HepG2 (cell line): ENCODE measurements around the gene PLEKHG5. TPM values are rescaled to one million over a fixed set of nuclear protein-coding genes. Genes with fewer than 3 reads are reported as not detected.

Experiments
- ATAC-seq: fragments of 200-7000 bp; cut with Tn5 transposase; 3 replicates; pipeline ENCODE4 v1.9.1; 2020; ENCODE audit warnings: mild to moderate bottlenecking, moderate library complexity
- BruUV-seq: library from RNA; stranded (reverse); fragments of 400-500 nt; replicated peaks from 2 replicates; lab custom pipeline; 2021; lab: Mats Ljungman, UMichigan
- CTCF ChIA-PET: fragments of 300-600 bp; formaldehyde crosslinking; extraction: SDS; loops from one replicate; lab custom pipeline; 2021; ENCODE audit warnings: low total read pairs, inconsistent platforms, low intra/inter-chr PET ratio; lab: Yijun Ruan, JAX
- POLR2A ChIA-PET: fragments of 350-600 bp; sonication (Branson Sonifier 250); formaldehyde crosslinking; loops from one replicate; lab custom pipeline; 2020; ENCODE audit warnings: antibody characterized with exemption, inconsistent platforms; lab: Yijun Ruan, JAX
- DNase-seq: peaks from one replicate; pipeline ENCODE4 v3.0.0-alpha.2; 2015; ENCODE audit warnings: low spot score
- FAIRE-seq: peaks from 3 replicates; lab custom pipeline; 2011; peaks lifted over from hg19 to GRCh38; lab: Jason Lieb, UNC
- H2AFZ ChIP-seq: one replicate; pipeline ENCODE4 v1.6.1; 2011; ENCODE audit warnings: low read length, inconsistent platforms
- H3K27ac ChIP-seq: fragments of 300-600 bp; 3 replicates; pipeline ENCODE4 v1.8.0; 2011; ENCODE audit warnings: mixed run types, mild to moderate bottlenecking, mixed read lengths, low read length, inconsistent platforms; ENCODE audit not compliant: insufficient read depth; ENCODE audit errors: extremely low read length
- H3K27me3 ChIP-seq, 2 experiments: fragments of 200-600 bp in 1 of 2; 2 replicates in 1 of 2; 3 replicates in 1 of 2; pipeline versions ENCODE4 v1.6.0 to v1.8.0; 2011; ENCODE audit warnings: low read length in 2 of 2, mild to moderate bottlenecking in 2 of 2, moderate library complexity in 2 of 2, inconsistent platforms in 1 of 2; ENCODE audit not compliant: insufficient read depth in 2 of 2, control insufficient read depth in 1 of 2
- H3K36me3 ChIP-seq, 2 experiments: fragments of 200-600 bp in 1 of 2; replicated peaks in 1 of 2; 2 replicates in 1 of 2; 3 replicates in 1 of 2; pipeline versions ENCODE4 v1.5.1 to v1.8.0; 2011; ENCODE audit warnings: low read length in 2 of 2, inconsistent platforms in 1 of 2; ENCODE audit not compliant: insufficient read depth in 2 of 2, control insufficient read depth in 1 of 2
- H3K4me1 ChIP-seq: 2 replicates; pipeline ENCODE4 v1.5.1; 2012; ENCODE audit warnings: low read length, inconsistent platforms; ENCODE audit not compliant: insufficient read depth
- H3K4me2 ChIP-seq: 2 replicates; pipeline ENCODE4 v1.6.0; 2011; ENCODE audit warnings: low read depth, low read length, inconsistent platforms
- H3K4me3 ChIP-seq, 3 experiments: fragments of 200-600 bp in 1 of 3; sonication (generic), shearing (Covaris generic) in 1 of 3; replicated peaks in 1 of 3; 2 replicates each; pipeline ENCODE4 v1.5.1; 2011 to 2016; ENCODE audit warnings: low read length in 3 of 3, inconsistent platforms in 2 of 3, low read depth in 2 of 3, mild to moderate bottlenecking in 2 of 3, control low read depth in 1 of 3, mixed read lengths in 1 of 3; ENCODE audit not compliant: insufficient read depth in 1 of 3
- H3K79me2 ChIP-seq: one replicate; pipeline ENCODE4 v1.6.1; 2011; ENCODE audit warnings: low read length, inconsistent platforms; ENCODE audit not compliant: insufficient read depth
- H3K9ac ChIP-seq: 2 replicates; pipeline ENCODE4 v1.6.0; 2011; ENCODE audit warnings: mild to moderate bottlenecking, low read depth, low read length, inconsistent platforms; ENCODE audit not compliant: insufficient read depth
- H3K9me3 ChIP-seq: 2 replicates; pipeline ENCODE4 v1.5.1; 2012; ENCODE audit warnings: mild to moderate bottlenecking, low read length
- H4K20me1 ChIP-seq: 2 replicates; pipeline ENCODE4 v1.6.0; 2011; ENCODE audit warnings: inconsistent platforms, mild to moderate bottlenecking, low read length, moderate library complexity; ENCODE audit not compliant: insufficient read depth
- CBFB ChIP-seq: sonication (generic); formaldehyde crosslinking; IDR thresholded peaks from 2 replicates; pipeline ENCODE4 v1.4.0; 2020; ENCODE audit warnings: missing genetic modification reagents
- ELF1 ChIP-seq: sonication (generic); formaldehyde crosslinking; IDR thresholded peaks from 2 replicates; pipeline ENCODE4 v1.4.0; 2020; ENCODE audit warnings: missing genetic modification reagents
- GABPB1 ChIP-seq: IDR thresholded peaks from 2 replicates; pipeline ENCODE4 v1.6.1; 2016; ENCODE audit warnings: mild to moderate bottlenecking, missing genetic modification reagents, moderate library complexity, missing compliant biosample characterization
- KDM2A ChIP-seq: sonication (generic); formaldehyde crosslinking; IDR thresholded peaks from 2 replicates; pipeline ENCODE4 v1.4.0; 2020; ENCODE audit warnings: low read depth, missing genetic modification reagents, borderline replicate concordance
- KLF16 ChIP-seq, 2 experiments: sonication (generic) in 1 of 2; formaldehyde crosslinking in 1 of 2; IDR thresholded peaks; 2 replicates each; pipeline versions ENCODE4 v1.6.1 to v1.8.0; 2016 to 2023; ENCODE audit warnings: missing genetic modification reagents in 2 of 2, missing compliant biosample characterization in 1 of 2
- MIER2 ChIP-seq: IDR thresholded peaks from 2 replicates; pipeline ENCODE4 v1.6.1; 2016; ENCODE audit warnings: missing biosample characterization, missing genetic modification reagents
- MYC ChIP-seq: sonication (generic); formaldehyde crosslinking; IDR thresholded peaks from 2 replicates; pipeline ENCODE4 v1.9.0; 2021; ENCODE audit warnings: missing genetic modification reagents, borderline replicate concordance
- PHF20 ChIP-seq: sonication (generic); formaldehyde crosslinking; IDR thresholded peaks from 2 replicates; pipeline ENCODE4 v1.5.0; 2020; ENCODE audit warnings: mild to moderate bottlenecking, missing genetic modification reagents
- RAD21 ChIP-seq: fragments of 450-650 bp; formaldehyde crosslinking; IDR thresholded peaks from 2 replicates; pipeline ENCODE4 v1.5.0; 2020; ENCODE audit warnings: mild to moderate bottlenecking
- SP4 ChIP-seq: sonication (generic); formaldehyde crosslinking; IDR thresholded peaks from 2 replicates; pipeline ENCODE4 v1.8.1; 2023; ENCODE audit warnings: mild to moderate bottlenecking, missing genetic modification reagents
- YEATS4 ChIP-seq: sonication (generic); formaldehyde crosslinking; IDR thresholded peaks from 2 replicates; pipeline ENCODE4 v1.4.0; 2020; ENCODE audit warnings: missing genetic modification reagents, borderline replicate concordance
- ZNF235 ChIP-seq: sonication (generic); formaldehyde crosslinking; IDR thresholded peaks from 2 replicates; pipeline ENCODE4 v1.8.1; 2023; ENCODE audit warnings: mild to moderate bottlenecking, missing genetic modification reagents, borderline replicate concordance
- ZNF563 ChIP-seq: sonication (generic); formaldehyde crosslinking; IDR thresholded peaks from 2 replicates; pipeline ENCODE4 v1.8.0; 2022; ENCODE audit warnings: mild to moderate bottlenecking, moderate library complexity, missing genetic modification reagents
- ZNF652 ChIP-seq: IDR thresholded peaks from 2 replicates; pipeline ENCODE4 v1.6.1; 2016; ENCODE audit warnings: low read depth, borderline replicate concordance
- ZNF782 ChIP-seq: sonication (generic); formaldehyde crosslinking; IDR thresholded peaks from 2 replicates; pipeline ENCODE4 v1.4.0; 2020; ENCODE audit warnings: missing genetic modification reagents, mild to moderate bottlenecking, borderline replicate concordance
- WGBS: methylation state at CpG from one replicate; pipeline ENCODE4 v1.1.6; 2017; ENCODE audit warnings: low lambda C conversion rate; 5-methylcytosine and 5-hydroxymethylcytosine counted together
- in situ Hi-C: cut with HindIII; loops from 2 replicates; pipeline ENCODE4 v1.10.0; 2017; ENCODE audit warnings: low pct_unique_long_range_greater_than_20kb; ENCODE audit not compliant: extremely low pct_ligation_motif_present
- intact Hi-C: fragments of 100-400 bp; cut with micrococcal nuclease; formaldehyde crosslinking; loops from one replicate; pipeline ENCODE4 v1.10.0; 2022; ENCODE audit not compliant: unreplicated experiment
- polyA plus RNA-seq, 8 experiments: library from polyadenylated mRNA; depleted of rRNA in 3 of 8; stranded (reverse) in 7 of 8; unstranded in 1 of 8; fragments of >200 nt; fragmentation: Illumina TruSeq in 4 of 8; extraction: Trizol in 4 of 8; gene quantifications; 2 replicates each; pipeline versions ENCODE4 v1.2.1 to v1.2.3, GENCODE V29; 2011 to 2016; ENCODE audit warnings: low read depth in 4 of 8, missing spikeins in 1 of 8, mixed read lengths in 1 of 8; ENCODE audit not compliant: insufficient read depth in 1 of 8
- total RNA-seq, 5 experiments: library from RNA; depleted of rRNA; stranded (reverse); fragments of >200 nt; fragmentation: Illumina TruSeq; extraction: Trizol; gene quantifications; 2 replicates each; pipeline ENCODE4 v1.2.3, GENCODE V29; 2016; ENCODE audit warnings: low read depth in 1 of 5
- TF ChIP-seq, protein P1 (sequence below): sonication (generic); formaldehyde crosslinking; IDR thresholded peaks from 2 replicates; pipeline ENCODE4 v1.4.0; 2020; ENCODE audit warnings: missing genetic modification reagents, borderline replicate concordance
- TF ChIP-seq, protein P2 (sequence below): IDR thresholded peaks from 2 replicates; pipeline ENCODE4 v1.6.1; 2018; ENCODE audit warnings: missing genetic modification reagents, mild to moderate bottlenecking, missing compliant biosample characterization

Gene PLEKHG5
- total and polyA plus RNA-seq, 2 of the 13 experiments (the other 11 are each of a cell fraction or from before 2014, with no cell fraction given), result 1.9 to 3.5 TPM

DNA sequence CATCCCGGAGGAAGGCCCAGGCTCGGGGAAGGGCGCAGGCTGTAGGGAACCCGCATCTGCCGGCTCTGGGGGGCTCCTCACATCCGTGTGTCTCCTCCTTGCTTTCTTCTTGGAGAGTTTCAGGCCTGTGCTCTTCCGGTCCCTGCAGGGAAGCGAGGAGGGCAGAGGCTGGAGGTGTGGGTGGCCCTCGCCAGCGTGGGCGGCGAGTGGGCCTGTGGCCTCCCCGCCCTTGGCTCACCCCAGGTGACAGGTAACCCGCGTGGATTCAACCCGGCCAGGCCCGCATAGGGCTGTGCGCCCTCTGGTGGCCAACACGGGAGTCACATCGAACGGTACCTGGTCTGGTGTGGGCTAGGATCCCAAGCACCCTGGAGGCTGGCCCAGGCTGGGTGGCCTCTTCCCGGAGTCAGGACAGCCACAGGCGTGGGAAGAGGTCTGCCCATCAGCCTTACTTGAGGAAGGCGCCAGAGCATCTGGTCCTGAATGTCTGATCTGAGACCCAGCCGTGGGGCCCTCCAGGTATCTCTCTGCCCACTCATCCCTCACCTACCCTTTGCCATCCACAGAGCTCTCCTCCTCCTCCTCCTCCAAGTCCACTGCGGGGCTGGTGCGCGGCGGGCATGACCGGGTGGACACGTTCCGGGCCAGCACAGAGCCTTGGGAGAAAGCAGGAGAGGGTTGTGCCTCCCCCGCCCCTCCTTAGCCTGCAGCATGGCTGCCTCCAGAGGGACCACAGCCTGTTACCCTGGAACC, 15.9 kb downstream of the PLEKHG5 start:
- Histone ChIP-seq H3K79me2 (no peaks in the 10 kb centered on the region), H3K9me3 (no peaks in the 10 kb centered on the region), H3K4me2 (peak overlapping the region; percentile 59), H3K9ac (no peak overlapping the region), H3K36me3 (no peaks in the 10 kb centered on the region), H4K20me1 (no peaks in the 10 kb centered on the region), H2AFZ (no peak overlapping the region), H3K4me1 (peaks cover 24% of the 10 kb centered on the region), H3K27ac (no peak overlapping the region), H3K27me3 (no peaks in the 10 kb centered on the region), H3K4me3 (peak overlapping the region in 1 of 3 experiments; percentile 34; a peak in 1 of 6 replicates)
- no TSS peak for BruUV-seq
- in situ Hi-C loops (loop anchor here (25.0 kb wide), 1 partner anchor 737 kb away; no protein-coding TSS in a partner anchor), intact Hi-C loops (loop anchor here (1.0 kb wide), 1 partner anchor 30 kb away; no protein-coding TSS in a partner anchor)
- ATAC-seq (peak; percentile 88), FAIRE-seq (no peak), DNase-seq (no peak)
- CTCF ChIA-PET, result interaction anchor here (1.1 to 1.2 kb wide), 2 partner anchors 11 to 31 kb away, joined by 4 read pairs; no protein-coding TSS in a partner anchor
- 20% methylated on average over 6 of the region's 33 CpGs for WGBS
- POLR2A ChIA-PET, result no interaction called here
- peak; percentile 54; the same call in 1 of the 2 replicates for TF ChIP-seq KDM2A (CRISPR knock-in tag)
- TF ChIP-seq, protein P1, sequence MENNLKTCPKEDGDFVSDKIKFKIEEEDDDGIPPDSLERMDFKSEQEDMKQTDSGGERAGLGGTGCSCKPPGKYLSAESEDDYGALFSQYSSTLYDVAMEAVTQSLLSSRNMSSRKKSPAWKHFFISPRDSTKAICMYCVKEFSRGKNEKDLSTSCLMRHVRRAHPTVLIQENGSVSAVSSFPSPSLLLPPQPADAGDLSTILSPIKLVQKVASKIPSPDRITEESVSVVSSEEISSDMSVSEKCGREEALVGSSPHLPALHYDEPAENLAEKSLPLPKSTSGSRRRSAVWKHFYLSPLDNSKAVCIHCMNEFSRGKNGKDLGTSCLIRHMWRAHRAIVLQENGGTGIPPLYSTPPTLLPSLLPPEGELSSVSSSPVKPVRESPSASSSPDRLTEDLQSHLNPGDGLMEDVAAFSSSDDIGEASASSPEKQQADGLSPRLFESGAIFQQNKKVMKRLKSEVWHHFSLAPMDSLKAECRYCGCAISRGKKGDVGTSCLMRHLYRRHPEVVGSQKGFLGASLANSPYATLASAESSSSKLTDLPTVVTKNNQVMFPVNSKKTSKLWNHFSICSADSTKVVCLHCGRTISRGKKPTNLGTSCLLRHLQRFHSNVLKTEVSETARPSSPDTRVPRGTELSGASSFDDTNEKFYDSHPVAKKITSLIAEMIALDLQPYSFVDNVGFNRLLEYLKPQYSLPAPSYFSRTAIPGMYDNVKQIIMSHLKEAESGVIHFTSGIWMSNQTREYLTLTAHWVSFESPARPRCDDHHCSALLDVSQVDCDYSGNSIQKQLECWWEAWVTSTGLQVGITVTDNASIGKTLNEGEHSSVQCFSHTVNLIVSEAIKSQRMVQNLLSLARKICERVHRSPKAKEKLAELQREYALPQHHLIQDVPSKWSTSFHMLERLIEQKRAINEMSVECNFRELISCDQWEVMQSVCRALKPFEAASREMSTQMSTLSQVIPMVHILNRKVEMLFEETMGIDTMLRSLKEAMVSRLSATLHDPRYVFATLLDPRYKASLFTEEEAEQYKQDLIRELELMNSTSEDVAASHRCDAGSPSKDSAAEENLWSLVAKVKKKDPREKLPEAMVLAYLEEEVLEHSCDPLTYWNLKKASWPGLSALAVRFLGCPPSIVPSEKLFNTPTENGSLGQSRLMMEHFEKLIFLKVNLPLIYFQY (CRISPR knock-in tag), result no peak
- 0 out of 2 replicates have a peak, but pooled peaks have one; percentile 45 for TF ChIP-seq MYC (CRISPR knock-in tag)
- peak; percentile 33; the same call in 1 of the 2 replicates for TF ChIP-seq GABPB1
- TF ChIP-seq CBFB, result 0 out of 2 replicates have a peak, but pooled peaks have one; percentile 32
- no peak for TF ChIP-seq MIER2 (CRISPR knock-in tag)
- no peak for TF ChIP-seq ZNF782 (CRISPR knock-in tag)
- TF ChIP-seq SP4 (CRISPR knock-in tag), result peak; percentile 48; the same call in 1 of the 2 replicates
- 0 out of 2 replicates have a peak, but pooled peaks have one; percentile 13 for TF ChIP-seq ELF1 (CRISPR knock-in tag)
- TF ChIP-seq, protein P2, sequence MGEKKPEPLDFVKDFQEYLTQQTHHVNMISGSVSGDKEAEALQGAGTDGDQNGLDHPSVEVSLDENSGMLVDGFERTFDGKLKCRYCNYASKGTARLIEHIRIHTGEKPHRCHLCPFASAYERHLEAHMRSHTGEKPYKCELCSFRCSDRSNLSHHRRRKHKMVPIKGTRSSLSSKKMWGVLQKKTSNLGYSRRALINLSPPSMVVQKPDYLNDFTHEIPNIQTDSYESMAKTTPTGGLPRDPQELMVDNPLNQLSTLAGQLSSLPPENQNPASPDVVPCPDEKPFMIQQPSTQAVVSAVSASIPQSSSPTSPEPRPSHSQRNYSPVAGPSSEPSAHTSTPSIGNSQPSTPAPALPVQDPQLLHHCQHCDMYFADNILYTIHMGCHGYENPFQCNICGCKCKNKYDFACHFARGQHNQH (CRISPR knock-in tag), result 0 out of 2 replicates have a peak, but pooled peaks have one; percentile 25
- no peak for TF ChIP-seq YEATS4 (CRISPR knock-in tag)
- TF ChIP-seq PHF20 (CRISPR knock-in tag), result no peak
- TF ChIP-seq ZNF235 (CRISPR knock-in tag), result no peak
- no peak for TF ChIP-seq ZNF563 (CRISPR knock-in tag)
- peak; percentile 70 for TF ChIP-seq RAD21
- TF ChIP-seq KLF16 (CRISPR knock-in tag; IDR thresholded peaks at IDR 0.05), result 0 out of 4 replicates have a peak, but pooled peaks of 1 of the 2 experiments have one; percentile 26
- no peak for TF ChIP-seq ZNF652 (CRISPR knock-in tag)
